ENCODE measurements around the gene RORC. TPM values are rescaled to one million over a fixed set of nuclear protein-coding genes. Genes with fewer than 3 reads are reported as not detected.

The RORC gene
- total RNA-seq, 5 donors from 2014 or later (not counting 1 experiment from before 2014, with no cell fraction given), result 1.5 to 11.6 (median 7.6) TPM

DNA sequence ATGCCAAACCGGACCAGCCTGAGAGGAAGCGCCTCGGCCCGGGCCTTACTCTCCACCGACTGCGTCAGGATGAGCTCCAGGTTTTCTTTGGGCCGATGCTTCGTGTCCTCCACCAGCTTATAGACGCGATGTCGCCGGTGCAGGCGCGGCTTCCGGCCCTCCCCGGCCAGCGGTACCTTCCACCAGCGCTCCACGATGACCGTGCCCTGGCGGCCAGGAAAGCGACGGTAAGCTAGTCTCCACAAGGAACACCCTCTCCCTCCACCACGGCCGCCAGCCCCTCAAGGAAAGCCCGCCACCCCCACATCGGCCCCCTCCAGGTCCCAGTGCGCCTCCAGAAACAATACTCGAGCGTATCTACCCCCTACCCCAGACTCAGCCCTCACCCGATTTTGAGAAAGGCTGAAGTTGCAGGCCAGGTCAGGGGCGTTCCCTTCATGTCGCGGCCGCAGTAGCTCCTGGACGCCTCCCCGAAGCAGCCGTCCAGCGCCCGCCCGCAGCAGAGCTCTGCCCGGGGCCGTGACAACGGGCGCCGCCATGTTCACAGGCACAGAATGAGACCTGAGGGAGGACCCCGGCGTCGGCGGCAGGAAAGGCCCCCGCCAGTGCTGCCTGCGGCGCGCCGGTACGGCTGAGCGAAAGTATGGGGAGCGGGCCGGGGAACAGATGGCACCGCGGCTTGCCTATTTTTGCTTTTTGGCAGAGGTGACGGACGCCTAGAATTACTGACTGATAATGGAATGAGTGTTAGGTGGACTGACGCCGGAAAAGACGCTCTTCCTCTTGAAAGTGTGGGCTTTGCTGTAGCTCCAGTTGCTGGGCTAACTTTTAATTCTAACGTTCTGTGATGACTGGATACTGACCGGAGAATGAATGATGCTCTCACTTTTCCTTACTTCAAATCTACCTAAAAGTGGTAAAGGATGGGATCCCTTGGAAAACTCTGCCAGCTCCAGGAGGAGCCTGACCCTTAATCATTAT, 68.4 kb downstream of the RORC start, which contains the start of gene MRPL9:
TSS of gene MRPL9 (minus strand) at position 556 of the 981 bp plus-strand sequence. CDS start at position 539, 17 bp downstream.
- Histone ChIP-seq H3K27me3 (replicated peaks in 1 of 2; ENCODE audit: control insufficient read depth in 2 of 2, extremely low read depth in 1 of 2, insufficient read depth in 2 of 2, low read length in 1 of 2) (no peaks in the 10 kb centered on the region), H3K4me3 (ENCODE audit: control insufficient read depth in 1 of 2, extremely low read depth in 1 of 2, low read length in 1 of 2) (peak within 1 kb of the TSS; percentile 71 to 79), H3K4me1 (ENCODE audit: control insufficient read depth in 1 of 2, extremely low read depth in 1 of 2, insufficient read depth in 2 of 2, low read length in 2 of 2) (peaks cover 10 to 11% of the 10 kb centered on the region in 2 experiments), H3K27ac (ENCODE audit: low read length) (peak within 1 kb of the TSS; percentile 86), H3K36me3 (ENCODE audit: control insufficient read depth in 2 of 2, extremely low read depth in 1 of 2, insufficient read depth in 1 of 2, low read length in 1 of 2) (peaks cover 4 to 31% of the 10 kb centered on the region in 2 donors), H3K9me3 (no peaks in the 10 kb centered on the region)
- ATAC-seq (replicated peaks in 1 of 4), result peak; percentile 99 to 100 (median 100)
- no peaks in the 10 kb centered on the region for H3K9me3 Mint-ChIP-seq
- peak within 1 kb of the TSS; percentile 90 to 99 for H3K27ac Mint-ChIP-seq
- WGBS (ENCODE audit: insufficient coverage), result under 1% methylated on average over 61 of the region's 68 CpGs
- H3K27me3 Mint-ChIP-seq, result no peaks in the 10 kb centered on the region
- peak within 1 kb of the TSS; percentile 89 to 92 (median 90) for H3K4me3 Mint-ChIP-seq
- ChIA-PET CTCF (interaction anchor here (0.6 to 2.6 kb wide), 4 partner anchors 27 to 691 kb away, joined by 3 to 9 read pairs (median 6); partner anchors contain the start of gene TDRKH (in 1 of the 2)), POLR2A (interaction anchor here (0.6 to 0.8 kb wide), 6 partner anchors 26 to 224 kb away, joined by 3 to 5 read pairs (median 4); partner anchors contain the start of gene THEM5 (in 1 of the 2))
- peaks cover 19 to 24% (median 21%) of the 10 kb centered on the region in 3 donors for H3K4me1 Mint-ChIP-seq
- peak; percentile 67 to 88 (median 81) for DNase-seq
- peaks cover 26% of the 10 kb centered on the region for H3K36me3 Mint-ChIP-seq

DNA sequence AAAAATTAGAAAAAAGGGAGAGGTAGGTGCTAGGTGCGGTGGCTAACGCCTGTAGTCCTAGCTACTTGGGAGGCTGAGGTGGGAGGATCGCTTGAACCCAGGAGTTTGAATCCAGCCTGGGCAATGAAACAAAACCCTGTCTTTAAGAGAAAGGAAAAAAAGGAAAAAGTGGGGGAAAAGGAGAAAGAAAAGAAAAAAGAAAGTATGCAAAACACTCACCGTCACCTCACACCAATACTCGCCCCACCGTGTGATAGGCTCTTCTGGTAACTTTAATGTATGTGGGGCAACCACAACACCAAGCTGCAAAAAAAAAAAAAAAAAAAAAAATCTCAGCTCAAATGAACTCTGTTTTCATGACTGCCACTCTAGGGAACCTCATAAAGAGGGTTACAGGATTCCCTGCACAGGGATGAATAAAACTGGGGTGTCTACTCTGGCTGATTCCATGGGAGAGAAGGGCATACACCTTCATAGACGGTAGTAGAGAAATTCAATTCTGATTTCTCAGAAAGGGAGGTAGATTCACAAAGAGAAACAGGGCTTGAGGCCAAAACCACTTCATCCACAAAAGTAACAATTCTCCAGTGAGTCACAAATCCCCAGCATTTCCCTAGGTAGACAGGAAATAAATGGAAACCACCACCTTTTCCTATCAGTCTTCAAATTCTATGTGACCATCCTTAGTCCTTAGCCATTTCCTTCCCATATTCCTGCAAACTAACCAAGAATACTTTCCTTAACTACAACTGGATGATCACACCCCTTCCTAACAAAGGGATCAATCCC, 70.8 kb downstream of the RORC start:
- H3K4me1 Mint-ChIP-seq, result peaks cover 19 to 28% (median 21%) of the 10 kb centered on the region in 3 donors
- H3K36me3 ChIP-seq (ENCODE audit: control insufficient read depth in 2 of 2, extremely low read depth in 1 of 2, insufficient read depth in 1 of 2, low read length in 1 of 2), result peaks cover 4 to 38% of the 10 kb centered on the region in 2 donors
- no peaks in the 10 kb centered on the region for H3K27me3 ChIP-seq (replicated peaks in 1 of 2; ENCODE audit: control insufficient read depth in 2 of 2, extremely low read depth in 1 of 2, insufficient read depth in 2 of 2, low read length in 1 of 2)
- H3K9me3 Mint-ChIP-seq, result no peaks in the 10 kb centered on the region
- H3K27me3 Mint-ChIP-seq, result no peaks in the 10 kb centered on the region
- H3K4me3 ChIP-seq (ENCODE audit: control insufficient read depth in 1 of 2, extremely low read depth in 1 of 2, low read length in 1 of 2), result no peak overlapping the region
- no peaks in the 10 kb centered on the region for H3K9me3 ChIP-seq
- H3K4me1 ChIP-seq (ENCODE audit: control insufficient read depth in 1 of 2, extremely low read depth in 1 of 2, insufficient read depth in 2 of 2, low read length in 2 of 2), result peaks cover 10 to 11% of the 10 kb centered on the region in 2 experiments
- H3K36me3 Mint-ChIP-seq, result peaks cover 36% of the 10 kb centered on the region
- CTCF ChIA-PET, result no interaction called here
- POLR2A ChIA-PET, result interaction anchor here (0.6 kb wide), 3 partner anchors 11 to 239 kb away, joined by 4 to 7 read pairs (median 5); no protein-coding TSS in a partner anchor
- no peak overlapping the region for H3K27ac ChIP-seq (ENCODE audit: low read length)
- 100% methylated on average over 3 of the region's 7 CpGs for WGBS (ENCODE audit: insufficient coverage)
- peak overlapping the region in 2 of 3 donors; percentile 28 to 31 for H3K4me3 Mint-ChIP-seq
- peak overlapping the region in 1 of 2 donors; percentile 39 for H3K27ac Mint-ChIP-seq
- ATAC-seq (replicated peaks in 1 of 4), result no peak
- DNase-seq, result no peak

- Histone ChIP-seq H3K4me3 (ENCODE audit: control insufficient read depth in 1 of 2, extremely low read depth in 1 of 2, low read length in 1 of 2) (no peak overlapping the region), H3K27ac (ENCODE audit: low read length) (no peak overlapping the region), H3K36me3 (ENCODE audit: control insufficient read depth in 2 of 2, extremely low read depth in 1 of 2, insufficient read depth in 1 of 2, low read length in 1 of 2) (peaks cover 4 to 38% of the 10 kb centered on the region in 2 donors), H3K27me3 (replicated peaks in 1 of 2; ENCODE audit: control insufficient read depth in 2 of 2, extremely low read depth in 1 of 2, insufficient read depth in 2 of 2, low read length in 1 of 2) (no peaks in the 10 kb centered on the region), H3K9me3 (no peaks in the 10 kb centered on the region), H3K4me1 (ENCODE audit: control insufficient read depth in 1 of 2, extremely low read depth in 1 of 2, insufficient read depth in 2 of 2, low read length in 2 of 2) (peaks cover 10 to 11% of the 10 kb centered on the region in 2 experiments)
- CTCF ChIA-PET, result no interaction called here
- no peak overlapping the region for H3K4me3 Mint-ChIP-seq
- DNase-seq (no peak), ATAC-seq (replicated peaks in 1 of 4) (no peak)
- peaks cover 40% of the 10 kb centered on the region for H3K36me3 Mint-ChIP-seq
- H3K9me3 Mint-ChIP-seq, result no peaks in the 10 kb centered on the region
- peaks cover 16 to 22% (median 17%) of the 10 kb centered on the region in 3 donors for H3K4me1 Mint-ChIP-seq
- POLR2A ChIA-PET, result interaction anchor here in 1 of 2 donors (0.7 kb wide), 2 partner anchors 130 to 249 kb away, joined by 6 to 7 read pairs; no protein-coding TSS in a partner anchor
- H3K27ac Mint-ChIP-seq, result no peak overlapping the region
- no peaks in the 10 kb centered on the region for H3K27me3 Mint-ChIP-seq
These were observed 72.4 kb downstream of the RORC start for GRCh38 chr1:151759241-151759640.

DNA sequence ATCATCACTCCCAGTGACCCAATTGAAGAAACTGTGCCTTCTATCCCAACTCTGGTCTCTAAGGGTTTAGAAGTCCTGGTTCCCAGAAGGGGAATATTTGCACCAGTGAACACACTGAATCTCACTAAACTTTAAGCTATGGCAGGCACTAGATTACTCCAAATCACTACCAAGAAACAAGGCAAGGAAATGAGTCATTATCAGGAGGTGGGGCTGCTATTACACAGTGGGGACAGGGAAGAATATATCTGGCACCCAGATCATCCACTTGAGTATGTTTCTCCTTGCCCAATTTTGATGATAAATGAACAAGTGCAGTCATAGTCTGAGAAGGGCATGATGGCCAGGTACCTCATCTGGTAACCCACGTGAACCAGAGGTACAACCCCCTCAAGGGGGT, 75.3 kb downstream of the RORC start:
- no peak for DNase-seq
- Histone ChIP-seq H3K9me3 (no peaks in the 10 kb centered on the region), H3K36me3 (ENCODE audit: control insufficient read depth in 2 of 2, extremely low read depth in 1 of 2, insufficient read depth in 1 of 2, low read length in 1 of 2) (peaks cover 3 to 31% of the 10 kb centered on the region in 2 donors), H3K4me3 (ENCODE audit: control insufficient read depth in 1 of 2, extremely low read depth in 1 of 2, low read length in 1 of 2) (no peak overlapping the region), H3K4me1 (ENCODE audit: control insufficient read depth in 1 of 2, extremely low read depth in 1 of 2, insufficient read depth in 2 of 2, low read length in 2 of 2) (no peaks in the 10 kb centered on the region), H3K27ac (ENCODE audit: low read length) (no peak overlapping the region), H3K27me3 (replicated peaks in 1 of 2; ENCODE audit: control insufficient read depth in 2 of 2, extremely low read depth in 1 of 2, insufficient read depth in 2 of 2, low read length in 1 of 2) (no peaks in the 10 kb centered on the region)
- Mint-ChIP-seq H3K27me3 (peaks cover 3 to 5% of the 10 kb centered on the region in 2 donors), H3K4me1 (peaks cover 0 to 4% (median 0%) of the 10 kb centered on the region in 3 donors), H3K27ac (no peak overlapping the region), H3K4me3 (no peak overlapping the region), H3K36me3 (peaks cover 31% of the 10 kb centered on the region), H3K9me3 (no peaks in the 10 kb centered on the region)
- POLR2A ChIA-PET, result no interaction called here
- no peak for ATAC-seq (replicated peaks in 1 of 4)
- WGBS (ENCODE audit: insufficient coverage), result no CpG with 5 or more reads among the region's 1 CpG
- CTCF ChIA-PET, result no interaction called here

Other genes starting within 250 kb of the RORC start
- gene SNX27, start 219.8 kb downstream of the RORC start, total RNA-seq, result 10 to 100 TPM; 24.2 to 33.6 (median 31.6) TPM
- gene CELF3, start 115.0 kb downstream of the RORC start, total RNA-seq, result not detected
- not detected for gene RIIAD1, start 110.3 kb downstream of the RORC start, total RNA-seq
- 100 to 1,000 TPM in 2 of 5 donors, 10 to 100 TPM in 3; 72.0 to 131 (median 88.7) TPM for gene MRPL9, start 68.3 kb downstream of the RORC start, total RNA-seq
- 10 to 100 TPM in 4 of 5 donors, 1 to 10 TPM in 1; 9.6 to 26.3 (median 22.1) TPM for gene TDRKH, start 41.3 kb downstream of the RORC start, total RNA-seq
- under 1 TPM in 3 of 5 donors, not detected in 2; 0.25 to 0.40 (median 0.36) TPM for gene LINGO4, start 26.4 kb downstream of the RORC start, total RNA-seq
- 1 to 10 TPM in 2 of 5 donors, under 1 TPM in 3; 0.26 to 1.1 (median 0.85) TPM for gene C2CD4D, start 8.0 kb upstream of the RORC start, total RNA-seq
- gene THEM5, start 21.9 kb upstream of the RORC start, total RNA-seq, result not detected
- gene THEM4, start 77.7 kb upstream of the RORC start, total RNA-seq, result 100 to 1,000 TPM in 2 of 5 donors, 10 to 100 TPM in 3; 48.2 to 119 (median 97.6) TPM
- gene S100A10, start 162.1 kb upstream of the RORC start, total RNA-seq, result 100 to 1,000 TPM; 157 to 277 (median 264) TPM
- gene S100A11, start 205.2 kb upstream of the RORC start, total RNA-seq, result 100 to 1,000 TPM in 3 of 5 donors, 10 to 100 TPM in 2; 37.3 to 254 (median 195) TPM

Measured in T-cell (primary cell).